GM18867 (cell line): ENCODE measurements around the gene STX8.
"Not testable (repeated sequence)": the region's sequence is repeated elsewhere in the genome, so short reads cannot be mapped to it uniquely, and the experiment has no call there.

Source experiments
- ATAC-seq: cut with Tn5 transposase; IDR thresholded peaks from one replicate; pipeline ENCODE4 v1.9.1; 2021; ENCODE audit warnings: mild to moderate bottlenecking, moderate library complexity; ENCODE audit not compliant: unreplicated experiment

Gene STX8

GRCh38 chr17:9512323-9513168, 63.1 kb downstream of the STX8 start:
- ATAC-seq = no peak

GRCh38 chr17:9509236-9509816, 66.3 kb downstream of the STX8 start:
- ATAC-seq = no peak

DNA sequence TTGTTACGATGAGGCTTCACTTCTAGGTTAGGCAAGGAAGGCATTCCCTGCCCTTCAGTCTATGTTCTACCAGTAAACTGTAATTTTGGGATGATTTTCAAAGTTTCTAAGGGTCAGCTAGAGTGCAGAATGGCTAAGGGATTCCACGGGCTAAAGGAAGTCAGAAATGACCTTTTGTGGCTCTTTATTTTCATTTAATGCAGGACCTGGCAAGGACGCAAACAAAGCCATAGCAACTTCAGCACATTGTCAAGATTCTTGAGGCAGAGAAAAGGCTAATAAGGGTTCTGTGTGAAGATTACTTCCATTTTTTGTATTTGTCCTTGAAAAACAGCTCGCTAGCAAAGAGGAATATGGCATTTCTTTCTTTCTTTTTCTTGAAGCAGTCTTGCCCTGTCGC, 76.6 kb downstream of the STX8 start:
- no peak for ATAC-seq

DNA sequence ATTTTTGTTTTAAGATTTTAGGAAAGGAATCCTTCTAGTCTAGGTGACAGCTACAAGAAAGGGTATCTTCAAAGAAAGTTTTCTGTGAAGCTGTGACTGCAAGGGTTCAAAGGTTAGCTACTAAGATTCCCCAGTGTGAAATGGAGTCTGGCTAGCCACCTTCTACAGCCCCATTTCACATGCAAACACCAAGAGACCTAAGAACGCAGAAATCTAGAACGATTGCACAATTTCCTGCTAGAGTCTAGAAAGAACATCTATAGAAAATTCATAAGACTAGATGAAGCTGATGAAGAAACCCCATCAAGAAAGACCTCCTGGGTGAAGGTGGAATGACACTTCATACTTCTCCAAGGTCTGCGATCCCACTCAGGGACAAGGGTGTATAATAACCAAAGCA, 77.1 kb downstream of the STX8 start:
- no peak for ATAC-seq

DNA sequence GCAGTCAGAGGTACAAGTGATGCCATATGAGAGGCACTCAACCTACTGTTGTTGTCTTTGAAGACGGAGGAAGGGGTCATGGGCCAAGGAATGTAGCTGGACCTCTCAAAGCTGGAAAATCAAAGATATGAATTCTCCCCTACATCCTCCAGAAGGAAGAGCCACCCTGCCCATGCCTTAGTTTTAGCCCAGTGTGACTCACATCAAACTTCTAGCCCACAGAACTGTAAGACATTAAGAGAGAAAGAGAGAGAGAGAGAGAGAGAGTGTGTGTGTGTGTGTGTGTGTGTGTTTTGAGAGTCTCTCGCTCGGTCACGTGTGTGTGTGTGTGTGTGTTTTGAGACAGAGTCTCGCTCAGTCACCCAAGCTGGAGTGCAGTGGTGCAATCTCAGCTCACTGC, 87.1 kb downstream of the STX8 start:
- no peak for ATAC-seq

GRCh38 chr17:9487406-9487805, 88.2 kb downstream of the STX8 start:
- ATAC-seq = no peak

DNA sequence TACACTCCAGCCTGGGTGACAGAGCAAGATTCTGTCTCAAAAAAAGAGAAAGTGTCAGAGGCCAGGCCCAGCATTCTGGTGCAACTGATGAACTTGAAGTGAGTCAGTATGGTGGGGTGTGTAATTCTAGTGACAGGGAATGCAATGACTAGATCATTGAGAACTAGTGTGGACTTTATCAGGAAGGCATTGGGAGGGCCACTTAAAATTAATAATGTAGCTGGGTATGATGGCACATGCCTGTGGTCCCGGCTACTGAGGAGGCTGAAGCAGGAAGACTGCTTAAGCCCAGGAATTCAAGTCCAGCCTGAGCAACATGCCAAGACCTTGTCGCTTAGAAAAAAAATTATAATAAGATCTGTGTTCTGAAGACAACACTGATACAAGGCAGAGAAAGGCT, 90.8 kb downstream of the STX8 start:
- no peak for ATAC-seq

DNA sequence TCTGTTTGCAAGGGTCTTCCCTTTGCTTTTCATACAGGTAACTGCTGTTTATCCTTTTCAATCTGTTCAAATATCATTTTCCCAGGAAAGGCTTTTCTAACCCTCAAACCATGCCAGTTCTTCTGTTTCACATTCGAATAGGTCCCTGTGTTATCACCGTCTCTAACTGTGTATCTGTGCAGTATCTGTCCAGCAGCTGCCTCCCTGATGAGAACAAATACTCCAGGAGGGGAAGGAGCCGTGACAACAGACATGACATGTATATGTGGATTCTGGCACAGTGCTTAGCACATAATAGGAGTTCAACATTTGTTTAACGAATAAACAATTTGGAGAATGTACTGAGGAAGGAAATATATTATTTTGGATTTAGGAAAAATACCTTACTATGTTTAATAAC, 95.7 kb downstream of the STX8 start:
- ATAC-seq = no peak

DNA sequence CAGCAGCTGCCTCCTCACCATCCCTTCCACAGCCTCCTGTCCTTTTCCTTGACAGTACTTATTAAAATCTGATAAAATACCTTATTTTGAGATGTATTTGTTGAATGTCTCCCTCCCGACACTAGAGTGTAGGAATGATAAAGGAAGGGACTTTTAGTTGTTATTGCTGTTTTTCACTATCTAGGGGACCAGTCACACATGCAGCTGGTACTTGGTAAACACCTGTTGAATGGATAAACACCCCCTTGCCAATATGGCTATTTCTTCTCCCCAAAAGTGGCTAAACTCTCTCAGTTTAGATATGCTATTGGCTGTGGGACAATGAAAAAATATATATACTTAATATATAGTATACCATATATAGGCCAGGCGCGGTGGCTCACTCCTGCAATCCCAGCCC, 96.7 kb downstream of the STX8 start:
- no peak for ATAC-seq

GRCh38 chr17:9475101-9475658, 100.4 kb downstream of the STX8 start:
- ATAC-seq = no peak

DNA sequence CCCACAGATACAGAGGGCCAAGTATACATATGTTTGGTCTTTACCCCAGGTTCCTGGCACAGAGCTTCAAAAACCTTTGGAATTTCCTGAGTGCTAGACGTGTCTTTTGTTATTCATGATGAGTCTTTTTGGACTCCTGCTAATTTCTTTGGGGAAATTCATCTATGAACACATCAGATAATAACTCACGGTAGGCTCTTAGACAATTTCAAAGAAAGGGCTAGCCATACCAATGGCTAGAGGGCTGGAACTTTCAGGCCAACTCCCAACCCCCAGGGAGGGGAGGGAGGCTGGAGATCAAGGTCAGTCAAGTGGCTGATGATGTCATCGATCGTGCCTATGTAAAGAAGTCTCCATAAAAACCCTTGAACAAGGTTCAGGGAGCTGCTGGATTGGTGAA, 101.9 kb downstream of the STX8 start:
- ATAC-seq = no peak

GRCh38 chr17:9472541-9472940, 103.1 kb downstream of the STX8 start:
- ATAC-seq = no peak

DNA sequence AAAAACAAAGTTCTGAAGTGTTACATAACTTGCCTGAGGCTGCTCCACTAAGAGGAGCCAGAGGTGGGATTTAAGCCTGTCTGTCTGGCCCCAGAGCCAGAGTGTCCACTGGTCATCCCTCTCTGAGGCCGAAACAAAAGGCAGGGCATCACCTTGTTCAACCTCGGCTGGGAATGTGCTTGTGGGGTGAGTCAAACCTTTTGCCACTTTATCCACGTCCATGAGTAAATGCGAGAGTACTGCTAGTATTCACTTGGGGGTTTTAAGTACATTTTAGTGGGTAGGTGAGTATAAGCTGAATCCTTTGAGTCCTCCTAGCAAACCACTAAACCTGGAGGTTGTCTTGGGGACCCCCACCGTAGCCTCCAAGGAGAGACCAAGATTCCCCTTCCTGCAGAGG, 103.5 kb downstream of the STX8 start:
- ATAC-seq = no peak

GRCh38 chr17:9470171-9470570, 105.4 kb downstream of the STX8 start:
- no peak for ATAC-seq

DNA sequence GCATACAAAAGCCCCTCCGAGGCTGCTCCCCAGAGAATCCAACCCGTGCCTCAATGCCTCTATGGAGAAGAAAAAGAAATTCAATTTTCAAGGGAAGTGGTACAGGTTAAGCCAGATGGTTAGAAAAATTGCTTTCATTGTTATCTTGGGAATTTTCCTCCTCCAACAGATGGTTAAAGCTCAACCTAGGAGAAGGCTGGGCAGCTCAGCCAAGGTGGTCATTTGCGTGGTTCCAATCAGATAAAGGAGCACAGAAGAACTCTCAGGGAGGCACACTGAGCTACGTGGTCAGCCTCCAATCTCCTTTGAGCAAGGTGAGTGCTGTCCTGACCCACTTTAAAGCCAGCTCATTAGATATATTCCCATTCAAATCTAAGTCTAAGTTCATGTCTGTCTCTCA, 106.7 kb downstream of the STX8 start:
- ATAC-seq = no peak

GRCh38 chr17:9468532-9468931, 107.1 kb downstream of the STX8 start:
- no peak for ATAC-seq

DNA sequence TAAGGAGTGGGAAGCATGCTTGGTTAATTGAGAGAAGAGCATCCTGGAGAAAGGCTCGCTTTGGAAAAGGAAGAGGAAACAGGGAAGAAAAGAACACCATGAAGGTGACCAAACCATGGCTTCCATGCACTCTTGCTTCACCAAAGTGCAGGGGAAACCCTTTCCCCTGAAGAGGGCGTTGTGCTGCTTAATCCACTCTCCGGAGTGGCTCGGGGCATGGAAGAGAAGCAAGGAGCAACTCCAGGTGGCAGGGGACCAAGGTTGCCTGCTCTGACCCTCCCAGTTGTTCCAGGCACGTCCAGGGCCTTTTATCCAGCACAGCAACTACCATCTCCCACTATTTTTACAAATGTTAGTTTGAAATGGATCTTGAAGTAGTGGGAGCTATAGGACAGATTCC, 108.1 kb downstream of the STX8 start:
- no peak for ATAC-seq

- no peak for ATAC-seq
These were observed 110.3 kb downstream of the STX8 start for GRCh38 chr17:9465210-9465921.

DNA sequence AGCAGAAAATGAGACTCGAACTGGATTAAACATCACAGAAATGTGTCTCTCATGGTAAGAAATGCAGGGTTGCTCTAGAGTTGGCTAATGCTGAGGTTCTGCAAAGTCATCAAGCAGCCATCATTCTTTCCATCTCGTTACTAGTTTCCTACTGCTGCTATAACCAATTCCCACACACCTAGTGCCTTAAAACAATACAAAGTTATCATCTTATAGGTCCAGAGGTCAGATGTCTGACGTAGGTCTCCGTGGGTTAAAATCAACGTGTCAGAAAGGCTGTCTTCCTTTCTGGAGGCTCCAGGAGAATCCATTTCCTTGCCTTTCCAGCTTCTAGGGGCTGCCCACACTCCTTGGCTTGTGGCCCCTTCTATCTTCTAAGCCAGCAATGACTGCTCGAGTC, 118.6 kb downstream of the STX8 start:
- ATAC-seq = no peak

- no peak for ATAC-seq
These were observed 119.3 kb downstream of the STX8 start for GRCh38 chr17:9456330-9456729.

DNA sequence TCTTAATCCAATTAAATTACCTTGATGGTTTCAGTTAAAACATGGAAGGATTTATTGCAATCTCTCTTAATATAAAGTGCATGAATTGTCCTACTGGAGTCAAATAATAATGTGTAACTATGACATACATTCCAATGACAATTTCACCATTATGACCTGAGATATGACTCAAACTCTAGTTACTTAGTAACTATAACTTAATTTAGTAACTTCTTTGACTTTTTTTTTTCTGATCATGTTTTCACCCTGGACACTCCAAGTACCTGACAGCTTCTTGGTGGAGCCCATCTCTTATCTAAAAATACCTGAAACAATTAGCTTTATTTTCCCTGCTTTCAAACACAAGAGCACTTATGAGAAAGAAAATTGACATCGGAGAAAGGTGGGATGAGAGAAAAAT, 123.7 kb downstream of the STX8 start:
- ATAC-seq = no peak

DNA sequence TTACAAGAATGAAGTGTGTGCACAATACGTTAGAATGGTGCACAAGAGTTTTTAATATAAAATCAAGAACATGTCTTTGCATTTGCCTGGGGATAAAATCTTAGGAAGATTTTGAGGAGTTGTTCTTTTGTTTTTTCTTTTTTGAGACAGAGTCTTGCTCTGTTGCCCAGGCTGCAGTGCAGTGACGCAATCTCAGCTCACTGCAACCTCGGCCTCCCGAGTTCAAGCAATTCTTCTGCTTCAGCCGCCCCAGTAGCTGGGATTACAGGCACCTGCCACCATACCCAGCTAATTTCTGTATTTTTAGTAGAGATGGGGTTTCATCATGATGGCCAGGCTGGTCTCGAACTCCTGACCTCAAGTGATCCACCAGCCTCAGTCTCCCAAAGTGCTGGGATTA, 128.3 kb downstream of the STX8 start:
- not testable (repeated sequence) for ATAC-seq
